ENCODE data around the gene PTK6. TPM values are rescaled to one million over a fixed set of nuclear protein-coding genes. Genes with fewer than 3 reads are reported as not detected.
A peak's percentile ranks its signal among the peaks of the same experiment; 100 is the strongest.

PTK6 gene
- total and polyA plus RNA-seq, 2 of the 13 experiments (the other 11 are each of a cell fraction or from before 2014, with no cell fraction given): 0.08 TPM; not detected in 1

DNA sequence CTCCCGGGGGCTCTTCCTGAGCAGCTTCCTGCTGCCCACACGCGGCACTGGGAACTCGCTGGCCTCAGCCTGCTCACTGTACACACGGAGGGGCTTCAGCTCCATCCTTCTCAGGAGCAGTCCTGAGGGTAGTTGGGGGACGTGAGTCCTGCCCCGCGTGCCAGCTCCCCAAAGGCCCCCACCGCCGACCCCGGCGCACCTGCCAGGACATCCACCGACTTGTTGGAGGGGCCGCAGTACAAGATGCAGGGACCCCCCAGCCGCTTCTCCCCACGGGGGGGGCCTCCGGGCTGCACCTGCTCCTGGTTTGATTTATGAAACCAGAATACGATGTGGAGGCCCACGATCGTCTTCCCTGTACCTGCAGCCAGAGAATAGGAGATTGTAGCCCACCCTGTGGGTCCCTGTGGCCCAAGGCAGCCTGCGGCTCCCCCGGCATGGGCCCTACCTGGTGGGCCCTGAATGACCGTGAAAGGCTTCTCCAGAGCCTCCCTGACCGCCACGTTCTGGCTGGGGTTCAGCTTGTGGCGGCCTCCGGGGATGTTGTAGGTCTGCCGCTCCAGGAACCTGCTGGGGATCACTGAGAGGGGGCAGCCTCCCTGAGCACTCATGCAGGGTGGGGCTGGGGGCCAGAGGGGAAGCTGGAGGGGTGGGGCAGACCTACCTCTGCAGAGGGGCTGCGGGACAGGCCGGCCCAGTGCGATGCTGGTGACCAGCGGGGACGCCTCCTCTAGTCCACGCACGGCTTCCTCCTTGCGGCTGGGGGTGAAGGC lies 24.6 kb upstream of the PTK6 start:
- Histone ChIP-seq H3K9me3 (ENCODE audit: low read length) (no peaks in the 10 kb centered on the region), H3K36me3 (replicated peaks in 1 of 2; ENCODE audit: control insufficient read depth in 1 of 2, insufficient read depth in 2 of 2, low read length in 2 of 2) (no peaks in the 10 kb centered on the region; a peak in 1 of 5 replicates), H3K79me2 (ENCODE audit: insufficient read depth, low read length) (no peaks in the 10 kb centered on the region), H3K27ac (ENCODE audit: extremely low read length, insufficient read depth, low read length) (no peak overlapping the region), H3K4me3 (replicated peaks in 1 of 3; ENCODE audit: insufficient read depth in 1 of 3, low read depth in 2 of 3, low read length in 3 of 3) (no peak overlapping the region), H4K20me1 (ENCODE audit: insufficient read depth, low read length) (no peaks in the 10 kb centered on the region; the same call in 1 of the 2 replicates), H2AFZ (ENCODE audit: low read length) (no peak overlapping the region), H3K4me1 (ENCODE audit: insufficient read depth, low read length) (peaks cover 18% of the 10 kb centered on the region), H3K4me2 (ENCODE audit: low read depth, low read length) (no peak overlapping the region), H3K9ac (ENCODE audit: insufficient read depth, low read depth, low read length) (no peak overlapping the region), H3K27me3 (ENCODE audit: control insufficient read depth in 1 of 2, insufficient read depth in 2 of 2, low read length in 2 of 2) (peaks cover 0 to 3% of the 10 kb centered on the region in 2 experiments; a peak in 1 of 5 replicates)
- FAIRE-seq (no peak), DNase-seq (ENCODE audit: low spot score) (no peak), ATAC-seq (no peak)
- 86% methylated on average over 32 of the region's 36 CpGs for WGBS (ENCODE audit: low lambda C conversion rate)
- intact Hi-C loops (cut with micrococcal nuclease; ENCODE audit: unreplicated experiment): no loop called here
- ChIA-PET POLR2A (interaction anchor here (1.4 kb wide), 1 partner anchor 12 kb away, joined by 3 read pairs; the partner anchor contains the start of gene HELZ2), CTCF (ENCODE audit: low intra/inter-chr PET ratio, low total read pairs) (no interaction called here)
- no TSS peak for BruUV-seq (replicated peaks)
- no peak for TF ChIP-seq XBP1 (CRISPR knock-in tag; IDR thresholded peaks at IDR 0.05)
- no peak for TF ChIP-seq ZNF101 (CRISPR knock-in tag; IDR thresholded peaks at IDR 0.05; ENCODE audit: borderline replicate concordance, low read depth)
- TF ChIP-seq AGO2 (optimal IDR thresholded peaks at IDR 0.05; ENCODE audit: low read depth, low read length): peak; percentile 4
- no peak for TF ChIP-seq ZFP1 (CRISPR knock-in tag; IDR thresholded peaks at IDR 0.05)
- TF ChIP-seq HMG20B (CRISPR knock-in tag; conservative IDR thresholded peaks at IDR 0.05): no peak
- TF ChIP-seq, protein P1, sequence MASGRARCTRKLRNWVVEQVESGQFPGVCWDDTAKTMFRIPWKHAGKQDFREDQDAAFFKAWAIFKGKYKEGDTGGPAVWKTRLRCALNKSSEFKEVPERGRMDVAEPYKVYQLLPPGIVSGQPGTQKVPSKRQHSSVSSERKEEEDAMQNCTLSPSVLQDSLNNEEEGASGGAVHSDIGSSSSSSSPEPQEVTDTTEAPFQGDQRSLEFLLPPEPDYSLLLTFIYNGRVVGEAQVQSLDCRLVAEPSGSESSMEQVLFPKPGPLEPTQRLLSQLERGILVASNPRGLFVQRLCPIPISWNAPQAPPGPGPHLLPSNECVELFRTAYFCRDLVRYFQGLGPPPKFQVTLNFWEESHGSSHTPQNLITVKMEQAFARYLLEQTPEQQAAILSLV (CRISPR knock-in tag; IDR thresholded peaks at IDR 0.05; ENCODE audit: borderline replicate concordance): 0 out of 2 replicates have a peak, but pooled peaks have one; percentile 11
- TF ChIP-seq SAFB2 (CRISPR knock-in tag; IDR thresholded peaks at IDR 0.05; ENCODE audit: borderline replicate concordance, low read depth): no peak
- no peak for TF ChIP-seq ZNF546 (CRISPR knock-in tag; conservative IDR thresholded peaks at IDR 0.05)
- TF ChIP-seq THAP9 (CRISPR knock-in tag; IDR thresholded peaks at IDR 0.05; ENCODE audit: borderline replicate concordance): no peak
- no peak for TF ChIP-seq PBX2 (CRISPR knock-in tag; IDR thresholded peaks at IDR 0.05)
- no peak for TF ChIP-seq ZNF615 (CRISPR knock-in tag; IDR thresholded peaks at IDR 0.05; ENCODE audit: borderline replicate concordance)
- TF ChIP-seq GZF1 (CRISPR knock-in tag; IDR thresholded peaks at IDR 0.05): no peak
- no peak for TF ChIP-seq CCDC6 (CRISPR knock-in tag; IDR thresholded peaks at IDR 0.05)
- in situ Hi-C loops (cut with HindIII; ENCODE audit: extremely low pct_ligation_motif_present, low pct_unique_long_range_greater_than_20kb): no loop called here

Data from HepG2 (cell line).